NOMO-1 treated with DMSO at 0.1 percent for 48 hours (cell line): ENCODE results near the gene DNAAF2.
A peak's percentile ranks its signal among the peaks of the same experiment; 100 is the strongest.
"Not testable (repeated sequence)": the region's sequence is repeated elsewhere in the genome, so short reads cannot be mapped to it uniquely, and the experiment has no call there.

Experiments
- DNase-seq: peaks from one replicate; lab custom pipeline; 2025; ENCODE audit not compliant: unreplicated experiment; lab: John Stamatoyannopoulos, UW

DNAAF2 gene

GRCh38 chr14:49621114-49621881 lies 13.7 kb downstream of the DNAAF2 start:
- peak; percentile 68 for DNase-seq

GRCh38 chr14:49620182-49621113 lies 14.6 kb downstream of the DNAAF2 start, which contains the start of the genes MGAT2 and RPL36AL:
TSS of gene MGAT2 (plus strand) at chr14:49620799. CDS start at chr14:49621269, 470 bp downstream.
TSS of gene RPL36AL (minus strand) at chr14:49620626. CDS start at chr14:49619104, 1,522 bp downstream.
- peak; percentile 96 for DNase-seq

GRCh38 chr14:49619730-49620129 lies 15.3 kb downstream of the DNAAF2 start:
- DNase-seq, result no peak

GRCh38 chr14:49619273-49619672 lies 15.8 kb downstream of the DNAAF2 start:
- DNase-seq, result not testable (repeated sequence)

GRCh38 chr14:49617852-49618519 lies 17.1 kb downstream of the DNAAF2 start:
- DNase-seq, result no peak

GRCh38 chr14:49615776-49616175 lies 19.3 kb downstream of the DNAAF2 start:
- no peak for DNase-seq

GRCh38 chr14:49614196-49614595 lies 20.8 kb downstream of the DNAAF2 start:
- no peak for DNase-seq

- DNase-seq, result no peak
Observed at GRCh38 chr14:49612671-49613070, 22.4 kb downstream of the DNAAF2 start.

GRCh38 chr14:49612251-49612650 lies 22.8 kb downstream of the DNAAF2 start:
- DNase-seq, result no peak

- no peak for DNase-seq
Observed at GRCh38 chr14:49607583-49607982, 27.5 kb downstream of the DNAAF2 start.

GRCh38 chr14:49598485-49599300 lies 36.4 kb downstream of the DNAAF2 start, which contains the start of gene LRR1:
TSS of gene LRR1 (plus strand) at chr14:49598940. CDS start at chr14:49599021, 81 bp downstream.
- DNase-seq, result peak; percentile 83

GRCh38 chr14:49598189-49598484 lies 36.9 kb downstream of the DNAAF2 start:
- DNase-seq, result no peak

- DNase-seq, result no peak
Observed at GRCh38 chr14:49594347-49595091, 40.5 kb downstream of the DNAAF2 start.

- no peak for DNase-seq
Observed at GRCh38 chr14:49593016-49593415, 42.0 kb downstream of the DNAAF2 start.

GRCh38 chr14:49589387-49589786 lies 45.7 kb downstream of the DNAAF2 start:
- no peak for DNase-seq

GRCh38 chr14:49586673-49587460 lies 48.2 kb downstream of the DNAAF2 start:
- peak; percentile 66 for DNase-seq

GRCh38 chr14:49585803-49586672 lies 49.0 kb downstream of the DNAAF2 start, which contains the start of gene RPS29:
TSS of gene RPS29 (minus strand) at chr14:49586380. CDS start at chr14:49586346, 34 bp downstream.
- peak; percentile 97 for DNase-seq
